Measurements from ENCODE around the gene BRCA1. TPM values are rescaled to one million over a fixed set of nuclear protein-coding genes. Genes with fewer than 3 reads are reported as not detected.

BRCA1 gene
- total RNA-seq (1 to 10 TPM; 1.2 to 1.3 TPM), total RNA-seq (0.82 to 223 (median 7.1) reads per million in 172 experiments)
- polyA plus RNA-seq (2013, experiment 1 of 2) = 2.0 TPM
- polyA plus RNA-seq (2013, experiment 2 of 2) = 3.0 TPM

DNA sequence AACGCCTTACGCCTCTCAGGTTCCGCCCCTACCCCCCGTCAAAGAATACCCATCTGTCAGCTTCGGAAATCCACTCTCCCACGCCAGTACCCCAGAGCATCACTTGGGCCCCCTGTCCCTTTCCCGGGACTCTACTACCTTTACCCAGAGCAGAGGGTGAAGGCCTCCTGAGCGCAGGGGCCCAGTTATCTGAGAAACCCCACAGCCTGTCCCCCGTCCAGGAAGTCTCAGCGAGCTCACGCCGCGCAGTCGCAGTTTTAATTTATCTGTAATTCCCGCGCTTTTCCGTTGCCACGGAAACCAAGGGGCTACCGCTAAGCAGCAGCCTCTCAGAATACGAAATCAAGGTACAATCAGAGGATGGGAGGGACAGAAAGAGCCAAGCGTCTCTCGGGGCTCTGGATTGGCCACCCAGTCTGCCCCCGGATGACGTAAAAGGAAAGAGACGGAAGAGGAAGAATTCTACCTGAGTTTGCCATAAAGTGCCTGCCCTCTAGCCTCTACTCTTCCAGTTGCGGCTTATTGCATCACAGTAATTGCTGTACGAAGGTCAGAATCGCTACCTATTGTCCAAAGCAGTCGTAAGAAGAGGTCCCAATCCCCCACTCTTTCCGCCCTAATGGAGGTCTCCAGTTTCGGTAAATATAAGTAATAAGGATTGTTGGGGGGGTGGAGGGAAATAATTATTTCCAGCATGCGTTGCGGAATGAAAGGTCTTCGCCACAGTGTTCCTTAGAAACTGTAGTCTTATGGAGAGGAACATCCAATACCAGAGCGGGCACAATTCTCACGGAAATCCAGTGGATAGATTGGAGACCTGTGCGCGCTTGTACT is at the start of gene BRCA1:
Gene BRCA1 (minus strand): TSS at position 232 of the 834 bp plus-strand sequence. CDS start 1,268 bp downstream, outside the sequence.
- POLR2A ChIA-PET = interaction anchor here (0.6 to 1.9 kb wide), 10 partner anchors 23 to 789 kb away, joined by 4 to 11 read pairs (median 6); partner anchors contain the start of genes NBR1 and RPL27
- intact Hi-C loops (cut with DNase I, micrococcal nuclease) = loop anchor here (1.0 to 10.0 kb wide), 11 partner anchors 45 to 357 kb away; partner anchors contain the start of genes RND2 (in 2 of the 2), RPL27 (in 2 of the 2), DHX8 (in 1 of the 2) and PSME3 (in 1 of the 2)
- no peaks in the 10 kb centered on the region for H3K9me3 ChIP-seq (ENCODE audit: control insufficient read depth in 1 of 2, insufficient read depth in 1 of 2, low read length in 2 of 2)
- peak within 1 kb of the TSS; percentile 77 for H3K4me3 ChIP-seq (ENCODE audit: low read length)
- no peaks in the 10 kb centered on the region for H3K27me3 ChIP-seq (ENCODE audit: control insufficient read depth in 1 of 2, insufficient read depth in 2 of 2, low read length in 2 of 2)
- H3K27me3 Mint-ChIP-seq = no peaks in the 10 kb centered on the region
- H3K9me3 Mint-ChIP-seq = no peaks in the 10 kb centered on the region
- peak within 1 kb of the TSS; percentile 71 for H3K27ac Mint-ChIP-seq
- peak; percentile 99 for ATAC-seq (ENCODE audit: poor library complexity)
- H3K36me3 Mint-ChIP-seq (ENCODE audit: low read depth) = peaks cover 22% of the 10 kb centered on the region
- DNase-seq = peak; percentile 86 to 99 (median 90)
- TF ChIP-seq CTCF (IDR thresholded peaks at IDR 0.05) = no peak
- peaks cover 23% of the 10 kb centered on the region for H3K4me1 Mint-ChIP-seq (ENCODE audit: low read depth)
- CTCF ChIA-PET = interaction anchor here (0.6 to 1.7 kb wide), 2 partner anchors 127 to 359 kb away, joined by 3 to 6 read pairs; partner anchors contain the start of gene DHX8
- H3K4me1 ChIP-seq (ENCODE audit: insufficient read depth, low read length) = peaks cover 18% of the 10 kb centered on the region
- H3K4me3 Mint-ChIP-seq = peak within 1 kb of the TSS; percentile 86
- H3K27ac ChIP-seq (ENCODE audit: low read depth in 1 of 2, low read length in 2 of 2) = peak within 1 kb of the TSS; percentile 55 to 83
- peaks cover 3% of the 10 kb centered on the region for H3K36me3 ChIP-seq (ENCODE audit: insufficient read depth, low read length)

DNA sequence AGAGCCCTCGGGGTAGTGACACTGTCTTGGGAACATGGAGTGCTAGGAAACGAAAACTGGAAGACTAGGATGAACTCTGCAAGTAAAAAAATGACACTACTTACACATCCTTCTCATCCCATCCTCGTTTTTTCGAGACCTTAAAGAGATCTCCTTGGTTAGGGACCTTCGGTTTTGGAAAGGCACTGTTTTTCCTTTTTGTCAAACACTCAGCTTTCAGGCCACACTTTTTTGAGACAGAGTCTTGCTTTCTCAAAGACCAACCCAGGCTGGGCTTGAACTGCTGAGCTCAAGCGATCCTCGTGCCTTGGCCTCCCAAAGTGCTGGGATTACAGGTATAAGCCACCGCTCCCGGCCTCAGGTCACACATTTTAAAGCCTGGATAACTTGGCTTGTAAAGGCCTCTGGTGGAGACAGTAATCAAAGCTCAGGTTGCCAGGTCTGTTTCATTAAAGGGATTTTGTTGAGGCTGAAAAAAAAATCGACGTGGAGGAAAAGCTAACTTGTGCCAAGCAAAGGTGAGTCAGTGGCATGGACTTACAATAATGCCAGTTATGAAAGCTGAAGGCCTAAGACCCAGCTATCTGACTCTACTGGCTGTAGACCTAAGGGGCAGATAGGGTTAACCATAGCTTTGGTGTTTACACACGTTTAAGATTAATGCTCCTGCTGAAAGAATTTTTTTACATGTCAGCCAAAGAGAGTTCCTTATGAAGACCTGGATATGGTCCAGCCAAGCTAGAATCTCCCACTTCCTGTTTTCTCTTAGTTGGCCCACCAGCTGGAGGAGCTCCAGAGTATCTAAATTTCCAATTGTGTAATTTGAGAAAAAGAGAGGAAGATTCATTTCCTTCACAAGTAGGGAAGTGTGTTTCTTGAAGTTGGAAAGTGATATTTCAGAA is 46.7 kb upstream of the BRCA1 start:
- ATAC-seq (ENCODE audit: poor library complexity) (no peak), DNase-seq (peak in 4 of 14 experiments; percentile 10 to 59 (median 40))
- Mint-ChIP-seq H3K36me3 (ENCODE audit: low read depth) (peaks cover 23% of the 10 kb centered on the region), H3K27me3 (no peaks in the 10 kb centered on the region), H3K27ac (no peak overlapping the region), H3K4me3 (no peak overlapping the region), H3K9me3 (no peaks in the 10 kb centered on the region), H3K4me1 (ENCODE audit: low read depth) (peaks cover 36% of the 10 kb centered on the region)
- H3K27me3 ChIP-seq (ENCODE audit: control insufficient read depth in 1 of 2, insufficient read depth in 2 of 2, low read length in 2 of 2) = no peaks in the 10 kb centered on the region
- H3K36me3 ChIP-seq (ENCODE audit: insufficient read depth, low read length) = peaks cover 14% of the 10 kb centered on the region
- H3K4me1 ChIP-seq (ENCODE audit: insufficient read depth, low read length) = peaks cover 49% of the 10 kb centered on the region
- peak overlapping the region; percentile 71 for H3K4me3 ChIP-seq (ENCODE audit: low read length)
- peak; percentile 16 for TF ChIP-seq CTCF (IDR thresholded peaks at IDR 0.05)
- H3K27ac ChIP-seq (ENCODE audit: low read depth in 1 of 2, low read length in 2 of 2) = peak overlapping the region; percentile 98
- intact Hi-C loops (cut with DNase I, micrococcal nuclease) = loop anchor here (1.0 to 5.0 kb wide), 7 partner anchors 39 to 311 kb away; partner anchors contain the start of genes DHX8 (in 2 of the 2), TMEM106A (in 2 of the 2) and RPL27 (in 1 of the 2)
- ChIA-PET CTCF (interaction anchor here (0.7 to 1.4 kb wide), 9 partner anchors 40 to 348 kb away, joined by 3 to 10 read pairs (median 3); partner anchors contain the start of genes BECN1, DHX8, IFI35 and RPL27), POLR2A (interaction anchor here (0.5 to 2.3 kb wide), 27 partner anchors 12 to 1483 kb away, joined by 3 to 25 read pairs (median 4); partner anchors contain the start of genes BECN1, BRCA1, DHX8 and EIF1)
- H3K9me3 ChIP-seq (ENCODE audit: control insufficient read depth in 1 of 2, insufficient read depth in 1 of 2, low read length in 2 of 2) = no peaks in the 10 kb centered on the region

Measured in CD4-positive, alpha-beta T cell (primary cell).